Measurements from ENCODE around the gene STK32B.

- TF ChIP-seq POLR2A (IDR thresholded peaks at IDR 0.05): no peak
- TF ChIP-seq, protein P1, sequence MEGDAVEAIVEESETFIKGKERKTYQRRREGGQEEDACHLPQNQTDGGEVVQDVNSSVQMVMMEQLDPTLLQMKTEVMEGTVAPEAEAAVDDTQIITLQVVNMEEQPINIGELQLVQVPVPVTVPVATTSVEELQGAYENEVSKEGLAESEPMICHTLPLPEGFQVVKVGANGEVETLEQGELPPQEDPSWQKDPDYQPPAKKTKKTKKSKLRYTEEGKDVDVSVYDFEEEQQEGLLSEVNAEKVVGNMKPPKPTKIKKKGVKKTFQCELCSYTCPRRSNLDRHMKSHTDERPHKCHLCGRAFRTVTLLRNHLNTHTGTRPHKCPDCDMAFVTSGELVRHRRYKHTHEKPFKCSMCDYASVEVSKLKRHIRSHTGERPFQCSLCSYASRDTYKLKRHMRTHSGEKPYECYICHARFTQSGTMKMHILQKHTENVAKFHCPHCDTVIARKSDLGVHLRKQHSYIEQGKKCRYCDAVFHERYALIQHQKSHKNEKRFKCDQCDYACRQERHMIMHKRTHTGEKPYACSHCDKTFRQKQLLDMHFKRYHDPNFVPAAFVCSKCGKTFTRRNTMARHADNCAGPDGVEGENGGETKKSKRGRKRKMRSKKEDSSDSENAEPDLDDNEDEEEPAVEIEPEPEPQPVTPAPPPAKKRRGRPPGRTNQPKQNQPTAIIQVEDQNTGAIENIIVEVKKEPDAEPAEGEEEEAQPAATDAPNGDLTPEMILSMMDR (IDR thresholded peaks at IDR 0.05): no peak
Observed at GRCh38 chr4:5366421-5366820, 315.1 kb downstream of the STK32B start.

Data from heart left ventricle (tissue), 13 donors.